Measurements from ENCODE around the gene HAUS2. TPM values are rescaled to one million over a fixed set of nuclear protein-coding genes. Genes with fewer than 3 reads are reported as not detected.

Gene HAUS2
- total RNA-seq, 1 experiment from 2014 or later = 11.7 TPM

DNA sequence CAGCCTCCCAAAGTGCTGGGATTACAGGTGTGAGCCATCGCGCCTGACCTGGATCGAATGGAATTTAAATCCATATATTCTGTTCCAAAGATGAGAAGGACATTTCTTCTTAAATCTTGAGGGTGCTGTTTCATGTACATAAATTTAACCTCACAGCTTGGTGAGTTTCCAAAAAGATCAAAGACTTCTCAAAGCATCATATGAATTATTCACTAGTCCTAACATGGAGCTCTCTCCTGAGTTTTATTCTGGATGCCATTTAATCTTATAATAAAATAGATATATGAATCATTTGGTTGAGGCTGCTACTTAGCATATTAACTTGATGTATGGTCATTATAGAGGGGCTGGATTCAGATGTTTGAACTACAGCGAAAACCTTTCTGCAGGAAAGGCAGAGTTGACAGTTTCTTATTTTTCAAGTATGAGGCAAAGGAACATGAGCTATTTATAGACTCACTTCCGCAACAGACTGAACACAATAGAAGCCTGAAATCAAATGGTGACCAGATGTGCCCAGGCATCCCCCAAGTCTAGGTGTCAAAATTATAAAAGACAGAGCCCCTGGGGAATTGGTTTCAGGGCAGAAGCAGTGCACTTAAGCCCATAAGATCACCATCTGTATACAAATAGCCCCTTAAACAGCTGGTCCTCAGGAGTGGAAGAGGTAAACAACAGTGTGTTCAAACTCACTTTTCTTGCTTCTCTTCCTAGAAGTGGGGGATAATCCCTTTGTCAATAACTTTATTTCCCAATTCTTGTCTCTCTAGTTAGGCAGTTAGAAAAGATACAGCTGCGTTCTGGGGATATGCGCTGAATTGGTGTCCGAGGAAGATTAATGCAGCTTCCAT, 56.5 kb downstream of the HAUS2 start:
- TF ChIP-seq, protein P1, sequence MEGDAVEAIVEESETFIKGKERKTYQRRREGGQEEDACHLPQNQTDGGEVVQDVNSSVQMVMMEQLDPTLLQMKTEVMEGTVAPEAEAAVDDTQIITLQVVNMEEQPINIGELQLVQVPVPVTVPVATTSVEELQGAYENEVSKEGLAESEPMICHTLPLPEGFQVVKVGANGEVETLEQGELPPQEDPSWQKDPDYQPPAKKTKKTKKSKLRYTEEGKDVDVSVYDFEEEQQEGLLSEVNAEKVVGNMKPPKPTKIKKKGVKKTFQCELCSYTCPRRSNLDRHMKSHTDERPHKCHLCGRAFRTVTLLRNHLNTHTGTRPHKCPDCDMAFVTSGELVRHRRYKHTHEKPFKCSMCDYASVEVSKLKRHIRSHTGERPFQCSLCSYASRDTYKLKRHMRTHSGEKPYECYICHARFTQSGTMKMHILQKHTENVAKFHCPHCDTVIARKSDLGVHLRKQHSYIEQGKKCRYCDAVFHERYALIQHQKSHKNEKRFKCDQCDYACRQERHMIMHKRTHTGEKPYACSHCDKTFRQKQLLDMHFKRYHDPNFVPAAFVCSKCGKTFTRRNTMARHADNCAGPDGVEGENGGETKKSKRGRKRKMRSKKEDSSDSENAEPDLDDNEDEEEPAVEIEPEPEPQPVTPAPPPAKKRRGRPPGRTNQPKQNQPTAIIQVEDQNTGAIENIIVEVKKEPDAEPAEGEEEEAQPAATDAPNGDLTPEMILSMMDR (IDR thresholded peaks at IDR 0.05; ENCODE audit: unreplicated experiment) = no peak
- Mint-ChIP-seq H3K4me3 (ENCODE audit: low read depth, unreplicated experiment) (no peak overlapping the region), H3K9me3 (ENCODE audit: low read depth, unreplicated experiment) (peaks cover 2% of the 10 kb centered on the region), H3K4me1 (ENCODE audit: low read depth, unreplicated experiment) (no peaks in the 10 kb centered on the region), H3K27ac (ENCODE audit: unreplicated experiment) (no peak overlapping the region), H3K36me3 (ENCODE audit: insufficient read depth, unreplicated experiment) (no peaks in the 10 kb centered on the region), H3K27me3 (ENCODE audit: unreplicated experiment) (no peaks in the 10 kb centered on the region)
- intact Hi-C loops (cut with micrococcal nuclease; ENCODE audit: unreplicated experiment) = no loop called here
- CTCF ChIA-PET = no interaction called here
- DNase-seq = no peak
- no TSS peak for BruUV-seq (replicated peaks)

DNA sequence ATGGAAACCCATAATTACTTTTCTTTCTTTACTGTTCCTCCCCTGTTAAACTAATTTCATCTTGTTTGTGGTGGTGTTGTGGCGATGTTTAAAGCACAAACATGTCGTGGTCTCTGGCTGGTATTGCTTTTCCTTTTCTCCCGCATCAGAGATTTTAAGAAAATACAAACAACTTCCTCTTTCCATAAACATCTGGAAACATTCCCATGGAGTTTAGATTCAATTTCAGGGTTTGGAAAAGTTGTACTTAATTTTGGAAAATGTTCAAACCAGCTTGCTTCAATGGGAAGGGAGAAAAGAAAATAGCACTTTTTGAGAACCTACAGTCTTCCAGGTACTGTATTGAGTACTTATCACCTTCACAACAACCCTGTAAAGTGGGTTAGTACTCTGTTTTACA, 57.2 kb downstream of the HAUS2 start:
- Mint-ChIP-seq H3K27ac (ENCODE audit: unreplicated experiment) (no peak overlapping the region), H3K4me3 (ENCODE audit: low read depth, unreplicated experiment) (no peak overlapping the region), H3K27me3 (ENCODE audit: unreplicated experiment) (no peaks in the 10 kb centered on the region), H3K9me3 (ENCODE audit: low read depth, unreplicated experiment) (peaks cover 2% of the 10 kb centered on the region), H3K36me3 (ENCODE audit: insufficient read depth, unreplicated experiment) (no peaks in the 10 kb centered on the region), H3K4me1 (ENCODE audit: low read depth, unreplicated experiment) (no peaks in the 10 kb centered on the region)
- intact Hi-C loops (cut with micrococcal nuclease; ENCODE audit: unreplicated experiment) = no loop called here
- BruUV-seq (replicated peaks) = no TSS peak
- no peak for DNase-seq
- TF ChIP-seq, protein P1 (IDR thresholded peaks at IDR 0.05; ENCODE audit: unreplicated experiment) = no peak
- CTCF ChIA-PET = no interaction called here

- intact Hi-C loops (cut with micrococcal nuclease; ENCODE audit: unreplicated experiment) = no loop called here
- no peaks in the 10 kb centered on the region for H3K36me3 Mint-ChIP-seq (ENCODE audit: insufficient read depth, unreplicated experiment)
- no TSS peak for BruUV-seq (replicated peaks)
- no peaks in the 10 kb centered on the region for H3K4me1 Mint-ChIP-seq (ENCODE audit: low read depth, unreplicated experiment)
- TF ChIP-seq, protein P1 (IDR thresholded peaks at IDR 0.05; ENCODE audit: unreplicated experiment) = no peak
- H3K27me3 Mint-ChIP-seq (ENCODE audit: unreplicated experiment) = no peaks in the 10 kb centered on the region
- no peak for DNase-seq
- H3K27ac Mint-ChIP-seq (ENCODE audit: unreplicated experiment) = no peak overlapping the region
- no peaks in the 10 kb centered on the region for H3K9me3 Mint-ChIP-seq (ENCODE audit: low read depth, unreplicated experiment)
- CTCF ChIA-PET = no interaction called here
- H3K4me3 Mint-ChIP-seq (ENCODE audit: low read depth, unreplicated experiment) = no peak overlapping the region
Observed at GRCh38 chr15:42608110-42608531, 59.5 kb downstream of the HAUS2 start.

DNA sequence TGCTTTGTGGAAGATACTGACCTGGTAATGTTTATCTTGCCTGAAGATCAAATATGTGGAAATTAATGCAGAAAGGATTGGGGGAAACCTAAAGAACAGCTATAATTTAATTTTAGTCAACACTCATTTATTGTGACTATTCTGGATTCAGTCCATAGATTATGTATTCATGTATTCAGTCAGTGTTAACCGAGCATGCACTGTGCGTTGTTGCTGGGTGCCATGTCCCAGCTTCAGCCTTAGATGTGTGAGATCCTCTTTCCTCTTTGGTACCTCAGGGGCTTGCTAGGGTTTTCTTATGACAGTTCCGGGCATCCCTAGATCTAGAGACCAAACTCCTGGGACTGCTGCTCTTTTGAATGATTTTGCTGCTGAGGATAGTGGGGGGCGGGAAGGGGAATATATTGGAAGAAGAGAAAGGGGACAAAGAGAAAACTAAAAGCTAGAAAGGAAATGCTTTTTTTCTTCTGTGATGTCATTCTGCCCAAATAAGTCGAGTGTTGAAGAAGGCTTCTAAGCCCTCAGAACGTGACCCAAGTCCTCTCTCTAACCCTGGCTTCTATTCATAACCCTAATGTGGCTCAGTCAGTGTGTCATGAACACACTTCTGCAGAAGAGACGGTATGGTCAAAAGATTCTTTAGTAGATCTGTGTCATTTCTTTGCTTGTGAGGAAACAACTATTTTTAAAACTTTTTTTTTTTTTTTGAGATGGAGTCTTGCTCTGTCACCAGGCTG, 60.3 kb downstream of the HAUS2 start:
- Mint-ChIP-seq H3K9me3 (ENCODE audit: low read depth, unreplicated experiment) (no peaks in the 10 kb centered on the region), H3K4me3 (ENCODE audit: low read depth, unreplicated experiment) (no peak overlapping the region), H3K27ac (ENCODE audit: unreplicated experiment) (no peak overlapping the region), H3K27me3 (ENCODE audit: unreplicated experiment) (no peaks in the 10 kb centered on the region), H3K36me3 (ENCODE audit: insufficient read depth, unreplicated experiment) (no peaks in the 10 kb centered on the region), H3K4me1 (ENCODE audit: low read depth, unreplicated experiment) (no peaks in the 10 kb centered on the region)
- no peak for DNase-seq
- CTCF ChIA-PET = no interaction called here
- intact Hi-C loops (cut with micrococcal nuclease; ENCODE audit: unreplicated experiment) = no loop called here
- BruUV-seq (replicated peaks) = no TSS peak
- TF ChIP-seq, protein P1 (IDR thresholded peaks at IDR 0.05; ENCODE audit: unreplicated experiment) = no peak
